Lower leg skin (tissue), 3 donors: ENCODE measurements around the gene CIB1.

Source experiments
- CTCF ChIP-seq, 3 donors: fragments of 450-650 bp; IDR thresholded peaks; one replicate each; pipeline ENCODE4 v1.5.1; 2016; ENCODE audit warnings: antibody characterized with exemption in 3 of 3, mild to moderate bottlenecking in 3 of 3, moderate library complexity in 2 of 3
- POLR2A ChIP-seq, 2 donors: fragments of 450-650 bp; IDR thresholded peaks; one replicate each; pipeline ENCODE4 v1.6.1; 2016 to 2017; ENCODE audit warnings: antibody characterized with exemption in 2 of 2, mild to moderate bottlenecking in 1 of 2, moderate library complexity in 1 of 2

DNA sequence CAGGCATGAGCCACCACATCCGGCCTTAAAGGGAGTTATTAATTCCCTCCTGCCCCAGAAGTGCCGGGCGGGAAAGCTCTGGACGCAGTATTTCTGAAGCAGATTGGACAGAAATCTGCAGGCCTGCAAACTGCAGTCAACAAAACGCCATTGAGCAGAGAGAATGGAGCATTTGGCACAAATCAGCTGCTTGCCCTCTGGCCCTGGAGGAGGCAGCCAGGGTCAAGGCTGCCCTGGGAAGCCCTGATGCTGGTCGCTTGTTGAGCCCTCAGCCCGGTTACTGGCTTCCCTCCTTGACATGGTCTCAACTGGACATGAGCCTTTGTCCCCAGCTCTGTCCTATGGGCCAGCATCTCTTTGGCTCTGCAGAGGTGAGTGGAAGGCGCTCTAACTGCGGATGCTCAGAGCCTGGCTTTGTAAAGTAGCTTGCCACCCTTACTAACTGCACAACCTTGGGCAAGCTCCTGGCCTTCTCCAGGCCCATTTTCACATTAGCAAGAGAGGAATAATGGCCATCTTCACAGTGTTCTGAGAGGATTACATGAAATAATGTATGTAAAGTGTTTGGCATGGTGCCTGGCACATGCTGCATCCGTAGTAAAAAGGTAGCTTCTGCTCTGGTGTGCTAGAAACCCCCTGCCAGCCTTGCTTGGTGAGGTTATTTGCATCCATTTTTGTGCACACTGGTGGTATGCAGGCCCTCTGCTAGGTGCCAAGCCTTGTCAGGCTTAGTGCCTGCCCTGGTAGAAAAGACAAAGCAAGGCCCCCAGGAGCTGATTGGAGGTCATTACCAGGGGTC, 28.5 kb downstream of the CIB1 start:
- TF ChIP-seq CTCF (IDR thresholded peaks at IDR 0.05): no peak
- TF ChIP-seq POLR2A (IDR thresholded peaks at IDR 0.05): no peak
